Heart left ventricle (tissue), 13 donors: ENCODE measurements around the gene S100A3.

Experiments
- CTCF ChIP-seq, 12 donors: fragments of 200-600 bp; sonication (generic) in 4 of 12; IDR thresholded peaks; one replicate each; pipeline versions ENCODE4 v1.5.0 to v1.8.0; 2018 to 2022; ENCODE audit warnings: antibody characterized with exemption in 12 of 12, mild to moderate bottlenecking in 5 of 12
- POLR2A ChIP-seq, 2 donors: fragments of 450-650 bp; IDR thresholded peaks; one replicate each; pipeline ENCODE4 v1.6.1; 2017; ENCODE audit warnings: antibody characterized with exemption in 2 of 2, mild to moderate bottlenecking in 2 of 2, moderate library complexity in 2 of 2
- donor health status: ischemic (EF 13 %, LVEDD 7.1; RV severe dilation, severe dysfunction).
- donor health status: DM: no; HTN: yes; CAD: no.
- donor health status: DM: no; HTN: no; CAD: no.
- donor health status: ischemic (EF 25% LVEDD 6.9; RV normal size, moderate dysfunction).
- donor health status: ischemic (EF 25% LVEDD 5.7; RV mildly dilated, moderate dysfunction).
- donor health status: ischemic (EF 35%, LVEDD 5.7; RV mildly dilated, moderate dysfunction).
- donor health status: nonischemic (EF 11% LVEDD 7.7; RV severe dilation, severe dysfunction).
- donor health status: DM: yes; HTN: yes; CAD: no.
- donor health status: PGD.
- donor health status: ischemic (EF 29% LVEDD 5.4; RV normal size, mild dysfunction).
- donor health status: nonischemic (EF 23%, LVEDD 6.1; RV moderate dilation, normal function).

GRCh38 chr1:153571706-153572105, 22.6 kb upstream of the S100A3 start:
- no peak for TF ChIP-seq CTCF (IDR thresholded peaks at IDR 0.05)
- no peak for TF ChIP-seq POLR2A (IDR thresholded peaks at IDR 0.05)
